Kidney (tissue), 14 donors: ENCODE data around the gene FAM131B. TPM values are rescaled to one million over a fixed set of nuclear protein-coding genes. Genes with fewer than 3 reads are reported as not detected.

Experiments used
- DNase-seq, 5 donors: peaks; one replicate each; pipeline ENCODE4 v3.0.0-alpha.2; 2013 to 2020
- FAIRE-seq: peaks from 2 replicates; lab custom pipeline; 2012; peaks lifted over from hg19 to GRCh38; lab: Jason Lieb, UNC
- H3K27ac ChIP-seq, 2 donors: one replicate each; pipeline ENCODE4 v1.7.0; 2013; ENCODE audit warnings: low read depth in 2 of 2, low read length in 2 of 2, inconsistent platforms in 1 of 2
- H3K27me3 ChIP-seq: one replicate; pipeline ENCODE4 v1.7.1; 2013; ENCODE audit warnings: low read length, inconsistent platforms; ENCODE audit not compliant: control insufficient read depth, insufficient read depth
- H3K36me3 ChIP-seq, 3 donors: one replicate each; pipeline versions ENCODE4 v1.7.0 to v1.7.1; 2013; ENCODE audit warnings: low read length in 3 of 3, control low read depth in 1 of 3, inconsistent platforms in 1 of 3; ENCODE audit not compliant: insufficient read depth in 3 of 3, control insufficient read depth in 2 of 3
- H3K4me1 ChIP-seq, 3 donors: one replicate each; pipeline versions ENCODE4 v1.7.0 to v1.7.1; 2013; ENCODE audit warnings: low read length in 3 of 3, inconsistent platforms in 1 of 3, low read depth in 1 of 3; ENCODE audit not compliant: control insufficient read depth in 2 of 3, insufficient read depth in 2 of 3
- H3K4me3 ChIP-seq, 3 donors: one replicate each; pipeline versions ENCODE4 v1.7.0 to v1.8.1; 2013; ENCODE audit warnings: low read length in 3 of 3, control low read depth in 1 of 3, inconsistent platforms in 1 of 3
- H3K9ac ChIP-seq, 3 donors: one replicate each; pipeline versions ENCODE4 v1.7.0 to v1.7.1; 2013; ENCODE audit warnings: low read length in 3 of 3, control low read depth in 1 of 3, inconsistent platforms in 1 of 3
- H3K9me3 ChIP-seq, 3 donors: one replicate each; pipeline versions ENCODE4 v1.7.0 to v1.7.1; 2013; ENCODE audit warnings: low read length in 3 of 3, control low read depth in 1 of 3, inconsistent platforms in 1 of 3; ENCODE audit not compliant: control insufficient read depth in 2 of 3, insufficient read depth in 1 of 3
- intact Hi-C: fragments of 100-400 bp; cut with DNase I; formaldehyde crosslinking; loops from one replicate; pipeline ENCODE4 v1.11.1; 2022
- polyA plus RNA-seq: library from polyadenylated mRNA; stranded (reverse); fragments of 350-450 nt; fragmentation: Illumina TruSeq; extraction: RNeasy Lipid Tissue Mini Kit (QIAGEN cat#74804); gene quantifications from one replicate; pipeline ENCODE4 v1.2.3, GENCODE V29; 2014; ENCODE audit warnings: low read depth, low replicate concordance; ENCODE audit not compliant: insufficient read depth
- total RNA-seq: library from RNA; stranded (reverse); fragmentation: NEBNext Ultra II Directional; extraction: Animal tissue kit (Norgen Biotek cat#: 25700); gene quantifications from one replicate; pipeline ENCODE4 v1.2.1, GENCODE V29; 2021
- TF ChIP-seq, protein P1 (sequence below): IDR thresholded peaks from 3 replicates; pipeline ENCODE4 v1.5.1; 2012; ENCODE audit warnings: mild to moderate bottlenecking, moderate library complexity, borderline replicate concordance; ENCODE audit not compliant: insufficient read depth; ENCODE audit errors: extremely low read depth
- donor health status: control.
- donor health status: control.
- donor health status: control.
- donor health status: control.
- donor health status: control.
- donor health status: DM: yes; HTN: yes; CAD: no.
- donor health status: Normal renal cell carcinoma (clear cell type).

Gene FAM131B
- total and polyA plus RNA-seq, 2 donors from 2014 or later = 0.19 to 0.82 TPM

DNA sequence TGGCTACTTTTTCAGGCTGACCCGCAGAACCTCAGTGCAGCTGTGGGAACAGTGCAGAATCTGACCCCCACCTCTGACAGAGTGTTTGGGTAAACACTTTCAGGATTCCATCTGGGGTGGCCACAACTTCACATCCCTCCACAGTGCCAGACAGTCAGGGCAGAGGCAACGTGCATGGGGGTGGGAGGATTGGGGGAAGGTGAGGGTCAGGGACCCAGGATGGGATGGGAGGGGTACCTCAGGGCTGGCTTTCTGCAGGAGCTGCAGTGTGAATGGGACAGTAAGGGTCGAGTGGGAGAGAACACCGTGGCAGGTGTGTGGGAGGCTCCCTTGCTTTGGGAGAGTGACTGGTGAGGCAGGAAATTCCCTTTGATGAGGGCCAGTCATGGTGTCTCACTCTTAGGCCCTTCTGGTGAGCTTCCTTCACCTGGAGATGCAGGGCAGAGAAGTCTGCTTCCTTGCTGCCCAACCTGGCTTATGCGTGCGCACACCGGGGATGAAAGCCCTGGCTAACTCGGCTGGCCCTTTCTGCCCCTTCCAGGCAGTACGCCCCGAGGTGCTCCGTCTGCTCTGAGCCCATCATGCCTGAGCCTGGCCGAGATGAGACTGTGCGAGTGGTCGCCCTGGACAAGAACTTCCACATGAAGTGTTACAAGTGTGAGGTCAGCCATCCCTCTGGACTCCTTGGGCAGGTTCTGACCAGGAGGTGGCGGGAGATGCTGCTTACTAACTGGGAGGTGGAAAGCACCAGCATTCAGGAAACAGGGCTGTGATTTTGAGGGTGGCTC, 27.0 kb upstream of the FAM131B start:
- no peak overlapping the region for H3K9ac ChIP-seq
- H3K4me3 ChIP-seq = no peak overlapping the region
- DNase-seq (peak in 1 of 5 donors; percentile 74), FAIRE-seq (no peak)
- H3K9me3 ChIP-seq = no peaks in the 10 kb centered on the region
- H3K36me3 ChIP-seq = peaks cover 3 to 11% (median 8%) of the 10 kb centered on the region in 3 donors
- no peaks in the 10 kb centered on the region for H3K27me3 ChIP-seq
- TF ChIP-seq, protein P1, sequence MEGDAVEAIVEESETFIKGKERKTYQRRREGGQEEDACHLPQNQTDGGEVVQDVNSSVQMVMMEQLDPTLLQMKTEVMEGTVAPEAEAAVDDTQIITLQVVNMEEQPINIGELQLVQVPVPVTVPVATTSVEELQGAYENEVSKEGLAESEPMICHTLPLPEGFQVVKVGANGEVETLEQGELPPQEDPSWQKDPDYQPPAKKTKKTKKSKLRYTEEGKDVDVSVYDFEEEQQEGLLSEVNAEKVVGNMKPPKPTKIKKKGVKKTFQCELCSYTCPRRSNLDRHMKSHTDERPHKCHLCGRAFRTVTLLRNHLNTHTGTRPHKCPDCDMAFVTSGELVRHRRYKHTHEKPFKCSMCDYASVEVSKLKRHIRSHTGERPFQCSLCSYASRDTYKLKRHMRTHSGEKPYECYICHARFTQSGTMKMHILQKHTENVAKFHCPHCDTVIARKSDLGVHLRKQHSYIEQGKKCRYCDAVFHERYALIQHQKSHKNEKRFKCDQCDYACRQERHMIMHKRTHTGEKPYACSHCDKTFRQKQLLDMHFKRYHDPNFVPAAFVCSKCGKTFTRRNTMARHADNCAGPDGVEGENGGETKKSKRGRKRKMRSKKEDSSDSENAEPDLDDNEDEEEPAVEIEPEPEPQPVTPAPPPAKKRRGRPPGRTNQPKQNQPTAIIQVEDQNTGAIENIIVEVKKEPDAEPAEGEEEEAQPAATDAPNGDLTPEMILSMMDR = no peak
- intact Hi-C loops = no loop called here
- peaks cover 0 to 29% (median 8%) of the 10 kb centered on the region in 3 donors for H3K4me1 ChIP-seq
- no peak overlapping the region for H3K27ac ChIP-seq

DNA sequence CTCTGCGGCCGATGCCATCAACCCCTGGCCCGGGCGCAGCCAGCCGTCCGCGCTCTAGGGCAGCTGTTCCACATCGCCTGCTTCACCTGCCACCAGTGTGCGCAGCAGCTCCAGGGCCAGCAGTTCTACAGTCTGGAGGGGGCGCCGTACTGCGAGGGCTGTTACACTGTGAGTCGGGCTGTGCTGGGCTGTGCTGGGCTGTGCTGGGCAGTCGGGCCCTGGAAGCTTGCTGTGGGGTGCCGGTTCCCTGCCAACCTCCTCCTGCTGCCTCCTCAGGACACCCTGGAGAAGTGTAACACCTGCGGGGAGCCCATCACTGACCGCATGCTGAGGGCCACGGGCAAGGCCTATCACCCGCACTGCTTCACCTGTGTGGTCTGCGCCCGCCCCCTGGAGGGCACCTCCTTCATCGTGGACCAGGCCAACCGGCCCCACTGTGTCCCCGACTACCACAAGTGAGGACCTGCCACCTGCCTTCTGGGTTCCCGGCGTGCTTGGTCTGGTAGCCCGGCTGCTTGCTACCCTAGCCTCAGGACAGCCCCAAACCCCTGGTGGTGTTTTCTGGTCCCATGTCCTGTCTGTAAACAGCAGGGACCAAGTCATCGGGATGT, 26.1 kb upstream of the FAM131B start:
- DNase-seq (peak in 1 of 5 donors; percentile 60), FAIRE-seq (no peak)
- Histone ChIP-seq H3K4me1 (peaks cover 0 to 35% (median 10%) of the 10 kb centered on the region in 3 donors), H3K4me3 (no peak overlapping the region), H3K36me3 (peaks cover 3 to 13% (median 8%) of the 10 kb centered on the region in 3 donors), H3K27ac (no peak overlapping the region), H3K27me3 (no peaks in the 10 kb centered on the region), H3K9me3 (no peaks in the 10 kb centered on the region), H3K9ac (no peak overlapping the region)
- intact Hi-C loops = no loop called here
- TF ChIP-seq, protein P1 = no peak

DNA sequence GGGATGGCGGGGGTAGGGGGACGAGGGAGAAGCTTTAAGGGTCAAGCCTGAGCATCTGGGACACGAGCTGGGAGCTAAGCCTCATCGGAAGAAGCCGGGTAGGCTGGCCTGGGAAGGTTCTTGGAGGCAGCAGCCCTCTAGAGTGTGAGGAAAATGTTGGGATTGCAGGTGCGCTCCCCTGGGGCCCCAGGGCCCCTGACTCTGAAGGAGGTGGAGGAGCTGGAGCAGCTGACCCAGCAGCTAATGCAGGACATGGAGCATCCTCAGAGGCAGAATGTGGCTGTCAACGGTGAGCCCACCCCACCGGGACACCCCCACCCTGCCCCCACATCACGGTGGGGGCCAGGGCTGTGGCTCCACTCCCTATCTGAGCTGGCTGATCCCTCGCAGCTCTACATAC, 25.5 kb upstream of the FAM131B start:
- Histone ChIP-seq H3K4me1 (peaks cover 0 to 33% (median 12%) of the 10 kb centered on the region in 3 donors), H3K27me3 (no peaks in the 10 kb centered on the region), H3K9me3 (no peaks in the 10 kb centered on the region), H3K36me3 (peaks cover 3 to 15% (median 8%) of the 10 kb centered on the region in 3 donors), H3K27ac (no peak overlapping the region), H3K9ac (no peak overlapping the region), H3K4me3 (no peak overlapping the region)
- no peak for FAIRE-seq
- TF ChIP-seq, protein P1 = no peak
- intact Hi-C loops = no loop called here
- peak in 1 of 5 donors; percentile 56 for DNase-seq
